PC-9 (cell line): Measurements from ENCODE around the gene PKNOX2.

Experiments used
- CTCF ChIP-seq: fragments of 200-600 bp; sonication (generic); conservative IDR thresholded peaks from 2 replicates; pipeline ENCODE4 v1.6.1; 2017; ENCODE audit warnings: mixed run types, antibody characterized with exemption, mild to moderate bottlenecking, moderate library complexity
- EZH2 ChIP-seq: fragments of 200-600 bp; sonication (generic); IDR thresholded peaks from 2 replicates; pipeline ENCODE4 v1.8.0; 2017; ENCODE audit warnings: antibody characterized with exemption, low read depth

GRCh38 chr11:125372911-125373310 is 208.4 kb downstream of the PKNOX2 start:
- TF ChIP-seq CTCF (no peak), EZH2 (no peak)
